Trophoblast cell (in vitro differentiated cells and primary cell): ENCODE measurements around the gene KIAA0513.

Source experiments
- DNase-seq, 2 donors: peaks; one replicate each; pipeline ENCODE4 v3.0.0-alpha.2; 2016
- H2AFZ ChIP-seq: 2 replicates; pipeline ENCODE4 v1.6.1; 2013; ENCODE audit warnings: low read length, moderate library complexity, mild to moderate bottlenecking; ENCODE audit not compliant: insufficient read depth, poor library complexity
- H2AK5ac ChIP-seq: 2 replicates; pipeline ENCODE4 v1.6.1; 2013; ENCODE audit warnings: mild to moderate bottlenecking, low read length
- H2BK120ac ChIP-seq: 2 replicates; pipeline ENCODE4 v1.6.1; 2013; ENCODE audit warnings: low read length, mild to moderate bottlenecking, moderate library complexity; ENCODE audit not compliant: insufficient read depth, poor library complexity
- H2BK12ac ChIP-seq: 2 replicates; pipeline ENCODE4 v1.6.1; 2013; ENCODE audit warnings: mild to moderate bottlenecking, low read length, moderate library complexity
- H2BK5ac ChIP-seq: 2 replicates; pipeline ENCODE4 v1.6.1; 2013; ENCODE audit warnings: low read length, low read depth, moderate library complexity, mild to moderate bottlenecking; ENCODE audit not compliant: poor library complexity
- H3K14ac ChIP-seq: 2 replicates; pipeline ENCODE4 v1.6.1; 2013; ENCODE audit warnings: mild to moderate bottlenecking, low read length
- H3K18ac ChIP-seq: 2 replicates; pipeline ENCODE4 v1.6.1; 2013; ENCODE audit warnings: mild to moderate bottlenecking, low read length
- H3K23ac ChIP-seq: 2 replicates; pipeline ENCODE4 v1.6.1; 2013; ENCODE audit warnings: low read length
- H3K27ac ChIP-seq: 2 replicates; pipeline ENCODE4 v1.5.1; 2013; ENCODE audit warnings: low read depth, mild to moderate bottlenecking, inconsistent platforms, low read length, moderate library complexity
- H3K27me3 ChIP-seq: 2 replicates; pipeline ENCODE4 v1.6.1; 2013; ENCODE audit warnings: inconsistent platforms, mild to moderate bottlenecking, low read length, moderate library complexity; ENCODE audit not compliant: insufficient read depth
- H3K36me3 ChIP-seq, 2 experiments: 1 replicate in 1 of 2; 2 replicates in 1 of 2; pipeline ENCODE4 v1.6.1; 2013; ENCODE audit warnings: low read length in 2 of 2, mild to moderate bottlenecking in 2 of 2, moderate library complexity in 1 of 2; ENCODE audit not compliant: insufficient read depth in 2 of 2, control insufficient read depth in 1 of 2
- H3K4ac ChIP-seq: 2 replicates; pipeline ENCODE4 v1.6.1; 2013; ENCODE audit warnings: low read depth, mild to moderate bottlenecking, low read length, moderate library complexity
- H3K4me1 ChIP-seq, 2 experiments: 1 replicate in 1 of 2; 2 replicates in 1 of 2; pipeline ENCODE4 v1.6.1; 2013; ENCODE audit warnings: low read length in 2 of 2, mild to moderate bottlenecking in 2 of 2, moderate library complexity in 1 of 2; ENCODE audit not compliant: insufficient read depth in 2 of 2, control insufficient read depth in 1 of 2
- H3K4me2 ChIP-seq: 2 replicates; pipeline ENCODE4 v1.6.1; 2013; ENCODE audit warnings: inconsistent platforms, mild to moderate bottlenecking, low read length, moderate library complexity
- H3K4me3 ChIP-seq: 2 replicates; pipeline ENCODE4 v1.5.1; 2013; ENCODE audit warnings: mild to moderate bottlenecking, low read depth, low read length, inconsistent platforms
- H3K79me1 ChIP-seq: one replicate; pipeline ENCODE4 v1.6.1; 2013; ENCODE audit warnings: low read length
- H3K79me2 ChIP-seq: 2 replicates; pipeline ENCODE4 v1.6.1; 2013; ENCODE audit warnings: low read length, mild to moderate bottlenecking; ENCODE audit not compliant: control insufficient read depth, insufficient read depth, poor library complexity
- H3K9ac ChIP-seq: 2 replicates; pipeline ENCODE4 v1.6.1; 2013; ENCODE audit warnings: mild to moderate bottlenecking, low read length
- H3K9me3 ChIP-seq: 2 replicates; pipeline ENCODE4 v1.6.1; 2013; ENCODE audit warnings: low read depth, mild to moderate bottlenecking, control low read depth, inconsistent platforms, low read length; ENCODE audit not compliant: insufficient read depth
- H4K12ac ChIP-seq: 2 replicates; pipeline ENCODE4 v1.6.1; 2013; ENCODE audit warnings: low read depth, mild to moderate bottlenecking, low read length, moderate library complexity
- H4K8ac ChIP-seq: 2 replicates; pipeline ENCODE4 v1.6.1; 2013; ENCODE audit warnings: low read depth, mild to moderate bottlenecking, low read length, moderate library complexity
- H4K91ac ChIP-seq: one replicate; pipeline ENCODE4 v1.6.1; 2013; ENCODE audit warnings: low read depth, mild to moderate bottlenecking, low read length, moderate library complexity
- WGBS: extraction: QIAGEN DNeasy Blood & Tissue Kit; methylation state at CpG from one replicate; pipeline ENCODE4 v1.1.7; 2013; ENCODE audit warnings: missing lambda C conversion rate; ENCODE audit not compliant: insufficient read length, insufficient coverage; ENCODE audit errors: extremely low coverage; 5-methylcytosine and 5-hydroxymethylcytosine counted together

KIAA0513 gene

GRCh38 chr16:85046472-85046916 is 18.9 kb downstream of the KIAA0513 start:
- H3K9ac ChIP-seq: no peak overlapping the region
- H2AFZ ChIP-seq: no peak overlapping the region

GRCh38 chr16:85046931-85047866 is 19.6 kb downstream of the KIAA0513 start:
- H3K4ac ChIP-seq: no peak overlapping the region
- no peak overlapping the region for H3K4me2 ChIP-seq
- H3K27ac ChIP-seq: no peak overlapping the region
- no peak overlapping the region for H4K8ac ChIP-seq
- no peak overlapping the region for H2AK5ac ChIP-seq
- H3K27me3 ChIP-seq: no peaks in the 10 kb centered on the region
- H3K14ac ChIP-seq: no peak overlapping the region
- H3K9ac ChIP-seq: no peak overlapping the region
- no peak overlapping the region for H3K18ac ChIP-seq
- DNase-seq: no peak
- H2BK5ac ChIP-seq: no peak overlapping the region
- no peaks in the 10 kb centered on the region for H3K79me1 ChIP-seq
- no peak overlapping the region for H3K23ac ChIP-seq
- no peak overlapping the region for H4K12ac ChIP-seq
- no peaks in the 10 kb centered on the region for H3K9me3 ChIP-seq
- H3K36me3 ChIP-seq: no peaks in the 10 kb centered on the region
- H3K79me2 ChIP-seq: no peaks in the 10 kb centered on the region
- H2BK12ac ChIP-seq: no peak overlapping the region
- no peak overlapping the region for H2BK120ac ChIP-seq
- peaks cover 0 to 3% of the 10 kb centered on the region in 2 experiments for H3K4me1 ChIP-seq
- H4K91ac ChIP-seq: no peak overlapping the region
- no CpG with 5 or more reads among the region's 20 CpGs for WGBS
- no peak overlapping the region for H2AFZ ChIP-seq
- H3K4me3 ChIP-seq: no peak overlapping the region

More at GRCh38 chr16:85046472-85046916, 18.9 kb downstream of the KIAA0513 start:
- no peaks in the 10 kb centered on the region for H3K27me3 ChIP-seq
- peaks cover 0 to 3% of the 10 kb centered on the region in 2 experiments for H3K4me1 ChIP-seq
- H4K8ac ChIP-seq: no peak overlapping the region
- H2BK12ac ChIP-seq: no peak overlapping the region
- H3K23ac ChIP-seq: no peak overlapping the region
- no peak overlapping the region for H4K91ac ChIP-seq
- H3K79me2 ChIP-seq: no peaks in the 10 kb centered on the region
- no peak overlapping the region for H3K4me3 ChIP-seq
- H3K4ac ChIP-seq: no peak overlapping the region
- no peak overlapping the region for H4K12ac ChIP-seq
- no peak overlapping the region for H2BK120ac ChIP-seq
- H3K9me3 ChIP-seq: no peaks in the 10 kb centered on the region
- H2AK5ac ChIP-seq: no peak overlapping the region
- no peak for DNase-seq
- no peak overlapping the region for H3K27ac ChIP-seq
- H3K79me1 ChIP-seq: no peaks in the 10 kb centered on the region
- H3K36me3 ChIP-seq: no peaks in the 10 kb centered on the region
- H3K4me2 ChIP-seq: no peak overlapping the region
- no peak overlapping the region for H2BK5ac ChIP-seq
- H3K18ac ChIP-seq: no peak overlapping the region
- WGBS: no CpG with 5 or more reads among the region's 8 CpGs
- no peak overlapping the region for H3K14ac ChIP-seq

- H3K9ac ChIP-seq: no peak overlapping the region
- no peaks in the 10 kb centered on the region for H3K79me2 ChIP-seq
- no peak overlapping the region for H3K14ac ChIP-seq
- H2AFZ ChIP-seq: no peak overlapping the region
- H3K27ac ChIP-seq: no peak overlapping the region
- no peak overlapping the region for H2BK5ac ChIP-seq
- no peak overlapping the region for H4K12ac ChIP-seq
- H2BK12ac ChIP-seq: no peak overlapping the region
- no peaks in the 10 kb centered on the region for H3K36me3 ChIP-seq
- no CpG with 5 or more reads among the region's 11 CpGs for WGBS
- H2BK120ac ChIP-seq: no peak overlapping the region
- no peak overlapping the region for H3K4me3 ChIP-seq
- H4K91ac ChIP-seq: no peak overlapping the region
- no peaks in the 10 kb centered on the region for H3K27me3 ChIP-seq
- H3K4ac ChIP-seq: no peak overlapping the region
- H3K18ac ChIP-seq: no peak overlapping the region
- H3K79me1 ChIP-seq: no peaks in the 10 kb centered on the region
- no peak overlapping the region for H3K4me2 ChIP-seq
- H2AK5ac ChIP-seq: no peak overlapping the region
- no peaks in the 10 kb centered on the region for H3K9me3 ChIP-seq
- no peak overlapping the region for H4K8ac ChIP-seq
- no peak for DNase-seq
- H3K23ac ChIP-seq: no peak overlapping the region
- H3K4me1 ChIP-seq: peaks cover 0 to 3% of the 10 kb centered on the region in 2 experiments
Measured at GRCh38 chr16:85047867-85048455, 20.4 kb downstream of the KIAA0513 start.

- WGBS: no CpG with 5 or more reads among the region's 17 CpGs
- Histone ChIP-seq H3K9ac (no peak overlapping the region), H3K79me1 (no peaks in the 10 kb centered on the region)
Measured at GRCh38 chr16:85048921-85049562, 21.4 kb downstream of the KIAA0513 start.

More at GRCh38 chr16:85048921-85049562, 21.4 kb downstream of the KIAA0513 start:
- H3K23ac ChIP-seq: no peak overlapping the region
- no peak overlapping the region for H2BK120ac ChIP-seq
- H3K4me1 ChIP-seq: peaks cover 0 to 3% of the 10 kb centered on the region in 2 experiments
- no peaks in the 10 kb centered on the region for H3K79me2 ChIP-seq
- no peaks in the 10 kb centered on the region for H3K27me3 ChIP-seq
- H3K4ac ChIP-seq: no peak overlapping the region
- no peak overlapping the region for H2AFZ ChIP-seq
- H3K18ac ChIP-seq: no peak overlapping the region
- no peak overlapping the region for H3K4me3 ChIP-seq
- H2BK12ac ChIP-seq: no peak overlapping the region
- H3K36me3 ChIP-seq: no peaks in the 10 kb centered on the region
- no peak overlapping the region for H4K8ac ChIP-seq
- no peak overlapping the region for H3K14ac ChIP-seq
- no peak overlapping the region for H4K12ac ChIP-seq
- no peak overlapping the region for H4K91ac ChIP-seq
- DNase-seq: no peak
- H3K4me2 ChIP-seq: no peak overlapping the region
- H2BK5ac ChIP-seq: no peak overlapping the region
- no peak overlapping the region for H2AK5ac ChIP-seq
- no peaks in the 10 kb centered on the region for H3K9me3 ChIP-seq
- H3K27ac ChIP-seq: no peak overlapping the region
